ENCODE measurements around the gene MND1. TPM values are rescaled to one million over a fixed set of nuclear protein-coding genes. Genes with fewer than 3 reads are reported as not detected.

The MND1 gene
- total and polyA plus RNA-seq, 7 donors = 0.12 to 1.4 (median 0.40) TPM; not detected in 3

DNA sequence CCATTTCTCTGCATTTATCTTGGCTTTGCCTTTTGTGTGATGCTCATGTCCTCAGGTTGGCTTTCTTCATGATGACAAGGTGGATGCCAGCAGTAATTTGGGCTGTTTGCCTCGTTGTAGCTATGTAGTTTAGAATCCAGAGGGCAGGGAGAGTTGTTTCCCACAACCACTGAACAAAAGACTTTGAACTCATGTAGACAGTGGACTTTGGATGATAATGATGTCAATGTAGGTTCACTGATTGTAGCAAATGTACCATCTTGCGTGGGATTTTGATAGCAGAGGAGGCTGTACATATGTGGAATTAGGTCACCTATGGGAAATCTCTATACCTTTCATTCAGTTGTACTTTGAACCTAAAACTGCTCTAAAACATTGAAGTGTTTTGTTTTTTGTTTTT lies 41.3 kb downstream of the MND1 start:
- intact Hi-C loops (cut with DNase I) = no loop called here
- WGBS, 3 donors = 85 to 89% (median 87%) methylated on average over 2 of the region's 2 CpGs
- TF ChIP-seq, protein P1, sequence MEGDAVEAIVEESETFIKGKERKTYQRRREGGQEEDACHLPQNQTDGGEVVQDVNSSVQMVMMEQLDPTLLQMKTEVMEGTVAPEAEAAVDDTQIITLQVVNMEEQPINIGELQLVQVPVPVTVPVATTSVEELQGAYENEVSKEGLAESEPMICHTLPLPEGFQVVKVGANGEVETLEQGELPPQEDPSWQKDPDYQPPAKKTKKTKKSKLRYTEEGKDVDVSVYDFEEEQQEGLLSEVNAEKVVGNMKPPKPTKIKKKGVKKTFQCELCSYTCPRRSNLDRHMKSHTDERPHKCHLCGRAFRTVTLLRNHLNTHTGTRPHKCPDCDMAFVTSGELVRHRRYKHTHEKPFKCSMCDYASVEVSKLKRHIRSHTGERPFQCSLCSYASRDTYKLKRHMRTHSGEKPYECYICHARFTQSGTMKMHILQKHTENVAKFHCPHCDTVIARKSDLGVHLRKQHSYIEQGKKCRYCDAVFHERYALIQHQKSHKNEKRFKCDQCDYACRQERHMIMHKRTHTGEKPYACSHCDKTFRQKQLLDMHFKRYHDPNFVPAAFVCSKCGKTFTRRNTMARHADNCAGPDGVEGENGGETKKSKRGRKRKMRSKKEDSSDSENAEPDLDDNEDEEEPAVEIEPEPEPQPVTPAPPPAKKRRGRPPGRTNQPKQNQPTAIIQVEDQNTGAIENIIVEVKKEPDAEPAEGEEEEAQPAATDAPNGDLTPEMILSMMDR (IDR thresholded peaks at IDR 0.05) = no peak
- DNase-seq (no peak), ATAC-seq (no peak)
- Histone ChIP-seq H3K27me3 (ENCODE audit: insufficient read depth in 3 of 3, low read length in 2 of 3) (no peaks in the 10 kb centered on the region), H3K27ac (no peak overlapping the region), H3K4me1 (no peaks in the 10 kb centered on the region), H3K36me3 (ENCODE audit: insufficient read depth in 1 of 2, low read depth in 1 of 2) (no peaks in the 10 kb centered on the region), H3K9me3 (no peaks in the 10 kb centered on the region), H3K4me3 (no peak overlapping the region)

GRCh38 chr4:153387981-153388380 lies 43.5 kb downstream of the MND1 start:
- 93 to 95% (median 94%) methylated on average over 4 of the region's 4 CpGs for WGBS, 3 donors

GRCh38 chr4:153393397-153393796 lies 48.9 kb downstream of the MND1 start:
- H3K36me3 ChIP-seq (ENCODE audit: insufficient read depth in 1 of 2, low read depth in 1 of 2) = no peaks in the 10 kb centered on the region
- DNase-seq (peak; percentile 35 to 55), ATAC-seq (peak in 1 of 4 donors; percentile 68)
- no peaks in the 10 kb centered on the region for H3K9me3 ChIP-seq
- 35 to 66% (median 57%) methylated on average over 6 of the region's 6 CpGs for WGBS, 3 donors
- H3K27ac ChIP-seq = no peak overlapping the region
- no peaks in the 10 kb centered on the region for H3K4me1 ChIP-seq
- H3K4me3 ChIP-seq = no peak overlapping the region
- H3K27me3 ChIP-seq (ENCODE audit: insufficient read depth in 3 of 3, low read length in 2 of 3) = no peaks in the 10 kb centered on the region
- TF ChIP-seq, protein P1 (IDR thresholded peaks at IDR 0.05) = no peak
- intact Hi-C loops (cut with DNase I) = no loop called here

More at GRCh38 chr4:153387981-153388380, 43.5 kb downstream of the MND1 start:
- TF ChIP-seq, protein P1 (IDR thresholded peaks at IDR 0.05) = no peak
- Histone ChIP-seq H3K4me1 (no peaks in the 10 kb centered on the region), H3K9me3 (no peaks in the 10 kb centered on the region), H3K36me3 (ENCODE audit: insufficient read depth in 1 of 2, low read depth in 1 of 2) (no peaks in the 10 kb centered on the region), H3K27me3 (ENCODE audit: insufficient read depth in 3 of 3, low read length in 2 of 3) (no peaks in the 10 kb centered on the region), H3K27ac (no peak overlapping the region), H3K4me3 (no peak overlapping the region)
- DNase-seq (no peak), ATAC-seq (no peak)
- intact Hi-C loops (cut with DNase I) = no loop called here

DNA sequence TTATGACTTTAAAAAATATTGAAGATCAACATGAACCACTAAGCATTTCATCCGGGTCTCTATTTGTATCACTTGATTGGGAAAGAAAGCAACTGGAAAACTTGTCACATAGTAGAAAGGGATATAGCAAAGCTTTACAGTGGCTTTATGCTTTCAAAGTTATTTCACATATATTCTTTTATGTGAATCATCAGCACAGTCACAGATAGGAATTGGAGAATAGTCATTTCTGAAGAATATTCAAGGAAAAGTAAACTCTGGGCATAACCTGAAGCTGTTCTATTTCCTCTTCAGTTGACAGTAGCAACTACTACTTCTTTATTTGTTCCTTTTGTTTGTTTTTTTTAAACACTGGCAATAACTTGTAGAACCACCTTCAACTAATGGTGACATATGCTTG lies 50.5 kb downstream of the MND1 start:
- Histone ChIP-seq H3K9me3 (no peaks in the 10 kb centered on the region), H3K4me1 (no peaks in the 10 kb centered on the region), H3K4me3 (no peak overlapping the region), H3K27me3 (ENCODE audit: insufficient read depth in 3 of 3, low read length in 2 of 3) (no peaks in the 10 kb centered on the region), H3K27ac (no peak overlapping the region), H3K36me3 (ENCODE audit: insufficient read depth in 1 of 2, low read depth in 1 of 2) (no peaks in the 10 kb centered on the region)
- ATAC-seq (no peak), DNase-seq (no peak)
- WGBS, 3 donors = 93 to 98% (median 96%) methylated on average over 1 of the region's 1 CpG
- intact Hi-C loops (cut with DNase I) = no loop called here
- TF ChIP-seq, protein P1 (IDR thresholded peaks at IDR 0.05) = no peak

- Histone ChIP-seq H3K4me1 (no peaks in the 10 kb centered on the region), H3K27me3 (ENCODE audit: insufficient read depth in 3 of 3, low read length in 2 of 3) (no peaks in the 10 kb centered on the region), H3K4me3 (no peak overlapping the region), H3K36me3 (ENCODE audit: insufficient read depth in 1 of 2, low read depth in 1 of 2) (no peaks in the 10 kb centered on the region), H3K27ac (no peak overlapping the region), H3K9me3 (no peaks in the 10 kb centered on the region)
- 95 to 99% (median 97%) methylated on average over 3 of the region's 3 CpGs for WGBS, 3 donors
- no peak for DNase-seq
- TF ChIP-seq, protein P1 (IDR thresholded peaks at IDR 0.05) = no peak
- intact Hi-C loops (cut with DNase I) = no loop called here
- ATAC-seq = no peak
Measured at GRCh38 chr4:153398713-153399112, 54.2 kb downstream of the MND1 start.

All from psoas muscle (tissue), 8 donors.